Tibial artery (tissue), 4 donors: Measurements from ENCODE around the gene ALOX15B.

Experiments used
- DNase-seq, 2 donors: peaks; one replicate each; pipeline ENCODE4 v3.0.0-alpha.2; 2019
- H3K27ac ChIP-seq, 2 donors: fragments of 200-600 bp; sonication (generic) in 1 of 2; 1 replicate in 1 of 2; 2 replicates in 1 of 2; pipeline ENCODE4 v1.5.1; 2018 to 2019; ENCODE audit warnings: mild to moderate bottlenecking in 1 of 2
- H3K27me3 ChIP-seq, 2 donors: fragments of 200-600 bp; sonication (generic) in 1 of 2; one replicate each; pipeline versions ENCODE4 v1.5.1 to v1.6.0; 2016 to 2019
- H3K36me3 ChIP-seq, 3 donors: fragments of 200-600 bp; sonication (generic) in 2 of 3; one replicate each; pipeline ENCODE4 v1.5.1; 2016 to 2019; ENCODE audit warnings: mild to moderate bottlenecking in 2 of 3
- H3K4me1 ChIP-seq, 4 donors: fragments of 200-600 bp; sonication (generic) in 2 of 4; 1 replicate in 3 of 4; 2 replicates in 1 of 4; pipeline ENCODE4 v1.5.1; 2016 to 2019
- H3K4me3 ChIP-seq, 2 donors: fragments of 200-600 bp; sonication (generic) in 1 of 2; 1 replicate in 1 of 2; 2 replicates in 1 of 2; pipeline ENCODE4 v1.5.1; 2018 to 2019; ENCODE audit warnings: mild to moderate bottlenecking in 2 of 2
- H3K9me3 ChIP-seq, 3 donors: fragments of 200-600 bp; sonication (generic) in 1 of 3; one replicate each; pipeline ENCODE4 v1.5.1; 2016 to 2019
- intact Hi-C: fragments of 100-400 bp; cut with DNase I; formaldehyde crosslinking; loops from one replicate; pipeline ENCODE4 v1.15.0; 2023; ENCODE audit warnings: low total_unique reads
- TF ChIP-seq, protein P1 (sequence below), 2 experiments: fragments of 200-600 bp in 1 of 2; fragments of 450-650 bp in 1 of 2; IDR thresholded peaks; one replicate each; pipeline ENCODE4 v1.5.1; 2017 to 2019; ENCODE audit warnings: antibody characterized with exemption in 2 of 2, mild to moderate bottlenecking in 1 of 2, moderate library complexity in 1 of 2

Gene ALOX15B

GRCh38 chr17:8046929-8047768 lies 8.3 kb downstream of the ALOX15B start:
- H3K27me3 ChIP-seq = peaks cover 0 to 52% of the 10 kb centered on the region in 2 donors
- no peaks in the 10 kb centered on the region for H3K36me3 ChIP-seq
- no peaks in the 10 kb centered on the region for H3K4me1 ChIP-seq
- no peak for DNase-seq
- intact Hi-C loops = no loop called here
- no peak overlapping the region for H3K4me3 ChIP-seq
- H3K27ac ChIP-seq = no peak overlapping the region
- TF ChIP-seq, protein P1, sequence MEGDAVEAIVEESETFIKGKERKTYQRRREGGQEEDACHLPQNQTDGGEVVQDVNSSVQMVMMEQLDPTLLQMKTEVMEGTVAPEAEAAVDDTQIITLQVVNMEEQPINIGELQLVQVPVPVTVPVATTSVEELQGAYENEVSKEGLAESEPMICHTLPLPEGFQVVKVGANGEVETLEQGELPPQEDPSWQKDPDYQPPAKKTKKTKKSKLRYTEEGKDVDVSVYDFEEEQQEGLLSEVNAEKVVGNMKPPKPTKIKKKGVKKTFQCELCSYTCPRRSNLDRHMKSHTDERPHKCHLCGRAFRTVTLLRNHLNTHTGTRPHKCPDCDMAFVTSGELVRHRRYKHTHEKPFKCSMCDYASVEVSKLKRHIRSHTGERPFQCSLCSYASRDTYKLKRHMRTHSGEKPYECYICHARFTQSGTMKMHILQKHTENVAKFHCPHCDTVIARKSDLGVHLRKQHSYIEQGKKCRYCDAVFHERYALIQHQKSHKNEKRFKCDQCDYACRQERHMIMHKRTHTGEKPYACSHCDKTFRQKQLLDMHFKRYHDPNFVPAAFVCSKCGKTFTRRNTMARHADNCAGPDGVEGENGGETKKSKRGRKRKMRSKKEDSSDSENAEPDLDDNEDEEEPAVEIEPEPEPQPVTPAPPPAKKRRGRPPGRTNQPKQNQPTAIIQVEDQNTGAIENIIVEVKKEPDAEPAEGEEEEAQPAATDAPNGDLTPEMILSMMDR (IDR thresholded peaks at IDR 0.05) = no peak
- H3K9me3 ChIP-seq = no peaks in the 10 kb centered on the region

- H3K9me3 ChIP-seq = no peaks in the 10 kb centered on the region
- H3K27ac ChIP-seq = no peak overlapping the region
- TF ChIP-seq, protein P1 (IDR thresholded peaks at IDR 0.05) = no peak
- peaks cover 0 to 48% of the 10 kb centered on the region in 2 donors for H3K27me3 ChIP-seq
- no peak for DNase-seq
- H3K36me3 ChIP-seq = no peaks in the 10 kb centered on the region
- intact Hi-C loops = no loop called here
- H3K4me3 ChIP-seq = no peak overlapping the region
- H3K4me1 ChIP-seq = no peaks in the 10 kb centered on the region
These were observed 8.9 kb downstream of the ALOX15B start for GRCh38 chr17:8047769-8048110.

- H3K36me3 ChIP-seq = no peaks in the 10 kb centered on the region
- H3K27me3 ChIP-seq = peaks cover 0 to 47% of the 10 kb centered on the region in 2 donors
- H3K27ac ChIP-seq = no peak overlapping the region
- no peak overlapping the region for H3K4me3 ChIP-seq
- peak in 1 of 2 donors; percentile 58 for DNase-seq
- TF ChIP-seq, protein P1 (IDR thresholded peaks at IDR 0.05) = no peak
- no peaks in the 10 kb centered on the region for H3K4me1 ChIP-seq
- no peaks in the 10 kb centered on the region for H3K9me3 ChIP-seq
- intact Hi-C loops = no loop called here
These were observed 9.4 kb downstream of the ALOX15B start for GRCh38 chr17:8048236-8048635.

DNA sequence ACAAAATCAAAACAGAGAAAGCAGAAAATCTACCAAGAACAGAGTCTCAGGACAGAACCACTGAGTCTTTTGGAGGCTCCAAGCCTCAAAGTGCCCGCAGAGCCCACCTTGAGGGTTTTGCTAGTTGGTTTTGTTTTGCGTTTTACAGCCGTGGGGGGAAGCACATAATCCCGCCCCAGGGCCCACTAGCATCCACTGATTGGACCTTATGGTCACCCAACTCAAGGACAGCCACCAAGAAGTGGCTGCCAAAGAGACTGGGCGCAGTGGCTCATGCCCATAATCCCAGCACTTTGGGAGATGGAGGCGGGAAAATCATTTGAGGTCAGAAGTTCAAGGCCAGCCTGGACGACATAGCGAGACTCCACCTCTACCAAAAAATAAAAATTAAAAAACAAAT lies 9.9 kb downstream of the ALOX15B start:
- intact Hi-C loops = no loop called here
- peaks cover 0 to 45% of the 10 kb centered on the region in 2 donors for H3K27me3 ChIP-seq
- H3K27ac ChIP-seq = no peak overlapping the region
- no peaks in the 10 kb centered on the region for H3K4me1 ChIP-seq
- no peaks in the 10 kb centered on the region for H3K9me3 ChIP-seq
- no peaks in the 10 kb centered on the region for H3K36me3 ChIP-seq
- no peak overlapping the region for H3K4me3 ChIP-seq
- no peak for DNase-seq
- TF ChIP-seq, protein P1 (IDR thresholded peaks at IDR 0.05) = no peak

- DNase-seq = peak in 1 of 2 donors; percentile 57
- no peaks in the 10 kb centered on the region for H3K4me1 ChIP-seq
- no peak overlapping the region for H3K27ac ChIP-seq
- TF ChIP-seq, protein P1 (IDR thresholded peaks at IDR 0.05) = no peak
- no peaks in the 10 kb centered on the region for H3K36me3 ChIP-seq
- H3K4me3 ChIP-seq = no peak overlapping the region
- H3K9me3 ChIP-seq = no peaks in the 10 kb centered on the region
- peaks cover 0 to 48% of the 10 kb centered on the region in 2 donors for H3K27me3 ChIP-seq
- intact Hi-C loops = no loop called here
These were observed 13.0 kb downstream of the ALOX15B start for GRCh38 chr17:8051831-8052230.
